Measurements from ENCODE around the gene OR56A1.

Gene OR56A1

DNA sequence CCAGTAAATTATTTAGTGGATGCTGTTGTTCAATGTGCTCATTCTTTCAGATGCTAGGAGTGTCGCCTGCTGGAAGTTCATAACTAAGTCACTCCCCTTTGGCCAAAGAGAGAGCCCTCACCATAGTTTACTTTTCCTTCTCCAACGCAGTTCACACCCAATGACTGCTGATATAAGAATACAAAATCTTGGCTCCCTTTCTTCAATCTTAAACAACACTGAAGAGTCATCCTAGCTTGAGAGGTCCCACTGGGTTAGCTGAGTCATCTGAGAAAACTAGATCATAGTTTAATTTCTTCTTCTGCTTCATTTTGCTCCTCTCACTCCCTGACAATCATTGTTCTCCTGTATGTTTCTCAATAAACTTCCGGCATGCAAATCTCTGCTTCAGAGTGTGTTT is 38.4 kb downstream of the OR56A1 start:
- DNase-seq (ENCODE audit: low read depth, low spot score), result no peak

- DNase-seq (ENCODE audit: low read depth, low spot score), result no peak
These were observed 41.4 kb downstream of the OR56A1 start for GRCh38 chr11:5989203-5989602.

GRCh38 chr11:5986885-5987284 is 43.7 kb downstream of the OR56A1 start, which contains the start of gene OR52L1:
TSS of gene OR52L1 (minus strand) at chr11:5986985. CDS start at chr11:5986930, 55 bp downstream.
- no peak for DNase-seq (ENCODE audit: low read depth, low spot score)

- DNase-seq (ENCODE audit: low read depth, low spot score), result no peak
These were observed 47.1 kb downstream of the OR56A1 start for GRCh38 chr11:5983443-5983842.

GRCh38 chr11:5973530-5973929 is 57.0 kb downstream of the OR56A1 start:
- DNase-seq (ENCODE audit: low read depth, low spot score), result no peak

All from ELF-1 (cell line).